ENCODE measurements around the gene TANGO6.
"Not testable (repeated sequence)": the region's sequence is repeated elsewhere in the genome, so short reads cannot be mapped to it uniquely, and the experiment has no call there.

The TANGO6 gene

GRCh38 chr16:69055980-69056379 lies 212.6 kb downstream of the TANGO6 start:
- DNase-seq (ENCODE audit: low read depth): no peak

- DNase-seq (ENCODE audit: low read depth): no peak
Measured at GRCh38 chr16:69056421-69056820, 213.1 kb downstream of the TANGO6 start.

- DNase-seq (ENCODE audit: low read depth): no peak
Measured at GRCh38 chr16:69057400-69058378, 214.4 kb downstream of the TANGO6 start.

DNA sequence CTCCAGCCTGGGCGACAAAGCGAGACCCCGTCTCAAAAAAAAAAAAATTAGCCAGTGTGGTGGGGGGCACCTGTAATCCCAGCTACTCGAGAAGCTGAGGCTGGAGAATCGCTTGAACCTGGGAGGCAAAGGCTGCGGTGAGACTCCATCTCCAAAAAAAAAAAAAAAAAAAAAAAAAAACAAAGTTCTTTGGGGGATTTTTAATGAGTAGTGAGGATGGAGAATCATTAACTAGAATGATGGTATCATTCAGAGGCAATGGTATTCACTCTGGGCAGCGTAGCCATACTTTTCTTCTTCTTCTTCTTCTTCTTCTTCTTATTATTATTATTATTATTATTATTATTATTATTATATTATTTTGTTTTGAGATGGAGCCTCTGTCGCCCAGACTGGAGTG lies 220.2 kb downstream of the TANGO6 start:
- not testable (repeated sequence) for DNase-seq (ENCODE audit: low read depth)

GRCh38 chr16:69064124-69064763 lies 220.9 kb downstream of the TANGO6 start:
- DNase-seq (ENCODE audit: low read depth): no peak

GRCh38 chr16:69064764-69065313 lies 221.5 kb downstream of the TANGO6 start:
- DNase-seq (ENCODE audit: low read depth): no peak

DNA sequence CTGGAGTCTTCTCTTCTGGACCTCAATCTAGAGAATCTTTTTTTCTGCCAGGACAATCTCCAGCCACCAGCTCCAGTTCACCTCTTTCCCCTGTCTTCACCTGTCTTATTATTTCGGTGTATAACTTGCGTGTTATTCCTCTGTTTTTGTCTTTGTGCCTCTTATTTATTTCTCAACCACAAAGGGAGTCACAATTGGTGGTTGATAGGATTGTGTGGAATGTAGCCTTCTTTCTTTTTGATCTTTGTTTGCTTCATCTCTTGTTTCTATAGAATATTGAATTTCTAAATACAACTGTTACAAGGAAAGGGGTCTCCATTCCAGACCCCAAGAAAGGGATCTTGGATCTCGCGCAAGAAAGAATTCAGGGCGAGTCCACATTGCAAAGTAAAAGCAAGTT lies 226.2 kb downstream of the TANGO6 start:
- DNase-seq (ENCODE audit: low read depth): no peak

DNA sequence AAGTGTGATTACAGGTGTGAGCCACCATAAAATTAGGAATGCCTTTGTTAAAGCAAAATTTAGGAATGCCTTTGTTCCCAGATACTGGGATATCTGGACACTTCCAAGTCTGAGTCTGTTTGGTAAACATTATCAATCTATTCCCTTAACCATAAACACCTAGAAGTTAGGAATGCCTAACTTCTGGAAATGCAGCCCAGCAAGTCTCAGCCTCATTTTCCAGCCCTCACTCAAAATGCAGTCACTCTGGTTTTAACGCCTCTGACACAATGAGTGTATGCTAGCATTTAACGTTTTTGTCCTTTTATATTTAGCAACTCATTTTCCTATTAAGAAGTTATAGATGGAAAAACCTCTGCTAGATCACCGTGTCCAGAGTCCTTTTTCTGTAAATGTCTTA lies 227.7 kb downstream of the TANGO6 start:
- no peak for DNase-seq (ENCODE audit: low read depth)

GRCh38 chr16:69072640-69072974 lies 229.3 kb downstream of the TANGO6 start:
- no peak for DNase-seq (ENCODE audit: low read depth)

DNA sequence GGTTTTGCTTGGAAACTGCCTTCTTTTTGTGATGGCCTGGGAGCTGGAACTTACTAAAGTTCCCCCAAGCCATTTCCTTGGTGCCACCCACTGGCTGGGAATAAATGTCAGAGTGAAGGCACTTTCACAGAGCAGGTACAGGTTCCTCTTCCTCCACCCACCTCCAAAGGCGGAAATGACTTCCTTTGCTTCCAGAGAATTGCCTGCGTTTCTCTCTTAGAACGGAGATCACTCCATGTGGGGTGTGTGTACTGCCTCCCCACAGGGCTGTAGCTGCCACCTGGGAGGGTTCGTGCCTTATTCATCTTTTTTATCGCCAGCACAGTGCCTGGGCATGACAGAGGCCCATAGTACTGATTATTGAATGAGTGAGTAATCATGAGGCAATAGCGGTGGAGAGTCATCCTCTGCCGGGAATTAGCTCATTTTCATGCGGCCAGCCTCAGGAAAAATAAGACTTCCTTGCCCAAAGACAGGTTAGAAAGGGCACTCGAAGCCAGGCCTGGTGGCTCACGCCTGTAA lies 229.9 kb downstream of the TANGO6 start:
- no peak for DNase-seq (ENCODE audit: low read depth)

GRCh38 chr16:69077251-69077650 lies 233.9 kb downstream of the TANGO6 start:
- DNase-seq (ENCODE audit: low read depth): no peak

DNA sequence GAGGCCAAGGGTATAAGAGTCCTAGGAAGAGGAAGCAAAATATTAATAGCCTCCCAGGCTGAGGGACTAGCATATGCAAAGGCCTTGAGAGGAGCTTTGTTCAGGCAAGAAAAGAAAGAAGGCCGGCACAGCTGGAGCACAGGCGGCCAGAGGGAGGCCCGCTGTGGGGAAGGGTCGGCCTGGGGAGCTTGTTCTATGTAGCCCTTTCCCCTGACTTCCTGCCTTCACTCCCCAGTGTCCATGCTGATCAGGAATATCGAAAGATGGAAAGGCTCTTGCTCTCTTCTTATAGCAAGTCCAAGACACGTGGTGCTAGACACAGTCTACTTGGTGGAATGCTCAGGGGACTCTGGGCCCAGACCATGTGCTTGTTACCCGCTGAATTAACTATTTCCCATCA lies 234.7 kb downstream of the TANGO6 start:
- no peak for DNase-seq (ENCODE audit: low read depth)

DNA sequence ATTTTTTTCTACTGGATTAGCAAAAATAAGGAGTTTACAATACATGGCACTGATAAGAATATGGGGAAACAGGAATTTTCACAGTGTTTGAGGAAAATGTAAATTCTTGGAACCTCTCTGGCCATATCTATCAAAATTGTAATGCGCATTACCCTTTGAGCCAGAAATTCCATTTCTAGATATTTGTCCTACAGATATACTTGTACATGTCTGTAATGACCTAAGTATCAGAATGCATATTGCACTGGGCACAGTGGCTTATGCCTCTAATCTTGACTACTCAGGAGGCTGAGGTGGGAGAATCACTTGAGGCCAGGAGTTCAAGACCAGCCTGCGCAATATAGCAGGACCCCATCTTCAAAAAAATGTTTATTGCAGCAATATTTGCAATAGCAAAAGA lies 236.4 kb downstream of the TANGO6 start:
- DNase-seq (ENCODE audit: low read depth): no peak

GRCh38 chr16:69083306-69083941 lies 240.1 kb downstream of the TANGO6 start:
- DNase-seq (ENCODE audit: low read depth): no peak

- no peak for DNase-seq (ENCODE audit: low read depth)
Measured at GRCh38 chr16:69084289-69084688, 241.0 kb downstream of the TANGO6 start.

DNA sequence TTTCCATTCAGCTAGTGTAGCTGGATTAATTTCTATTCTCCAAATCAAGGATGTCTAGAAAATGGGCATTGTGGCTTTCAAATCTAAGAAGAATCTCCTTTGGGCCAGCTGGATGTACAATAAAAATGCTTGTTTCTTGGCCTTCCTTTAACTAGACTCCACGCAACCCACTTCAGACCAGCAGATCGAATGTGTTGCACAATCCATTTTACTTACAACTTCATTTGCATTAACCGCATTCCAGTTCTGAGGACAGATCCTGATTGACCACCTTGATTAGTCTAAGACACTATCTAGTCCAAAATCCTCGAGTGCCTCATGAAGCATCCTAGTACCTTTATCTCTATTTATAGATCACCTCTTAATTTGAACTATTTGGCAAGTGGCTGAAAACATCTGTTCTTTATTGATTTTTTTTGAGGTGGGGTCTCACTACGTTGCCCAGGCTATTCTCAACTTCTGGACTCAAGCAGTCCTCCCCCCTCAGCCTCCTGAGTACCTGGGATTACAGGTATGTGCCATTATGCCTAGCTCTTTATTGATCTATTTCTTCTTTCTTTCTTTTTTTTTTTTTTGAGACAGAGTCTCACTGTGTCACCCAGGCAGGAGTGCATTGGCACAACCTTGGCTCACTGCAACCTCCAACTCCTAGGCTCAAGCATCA lies 241.8 kb downstream of the TANGO6 start:
- no peak for DNase-seq (ENCODE audit: low read depth)

DNA sequence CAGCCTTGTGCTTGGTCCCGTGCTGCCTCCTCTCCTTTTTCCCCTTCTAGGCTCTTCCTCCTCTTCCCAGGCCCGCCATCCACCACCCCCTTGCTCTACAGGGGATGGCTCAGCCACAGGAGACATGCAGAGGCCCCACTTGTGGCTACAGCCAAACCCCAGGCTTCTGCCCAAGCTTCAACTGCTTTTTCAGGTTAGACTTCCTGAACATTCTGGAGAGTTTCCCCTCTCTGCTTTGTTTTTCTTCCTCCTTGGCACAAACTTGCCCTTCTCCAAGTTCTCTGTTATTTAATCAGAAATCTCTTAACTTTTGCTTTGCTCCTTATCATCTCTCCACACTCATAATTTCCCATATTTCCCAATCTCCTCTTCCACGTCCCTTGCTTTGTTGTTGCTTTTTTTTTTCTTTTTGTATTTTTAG lies 243.8 kb downstream of the TANGO6 start:
- no peak for DNase-seq (ENCODE audit: low read depth)

DNA sequence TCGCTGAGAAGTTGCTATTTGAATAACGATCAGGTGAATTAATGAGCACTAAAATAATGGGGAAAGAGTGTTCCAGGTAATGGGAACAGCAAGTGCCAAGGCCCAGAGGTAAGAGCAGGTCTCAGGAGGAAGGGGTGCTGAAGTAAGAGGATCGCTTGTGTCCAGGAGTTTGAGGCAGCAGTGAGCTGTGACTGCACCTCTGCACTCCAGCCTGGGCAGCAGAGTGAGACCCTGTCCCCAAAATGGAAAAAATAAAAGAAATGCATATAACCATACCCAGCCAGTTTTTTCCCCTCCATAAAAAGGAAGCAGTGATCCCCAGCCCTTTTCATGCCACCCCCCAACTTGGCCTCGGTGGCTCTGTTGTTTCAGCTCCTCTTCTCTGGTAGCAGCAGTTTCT lies 245.4 kb downstream of the TANGO6 start:
- no peak for DNase-seq (ENCODE audit: low read depth)

DNA sequence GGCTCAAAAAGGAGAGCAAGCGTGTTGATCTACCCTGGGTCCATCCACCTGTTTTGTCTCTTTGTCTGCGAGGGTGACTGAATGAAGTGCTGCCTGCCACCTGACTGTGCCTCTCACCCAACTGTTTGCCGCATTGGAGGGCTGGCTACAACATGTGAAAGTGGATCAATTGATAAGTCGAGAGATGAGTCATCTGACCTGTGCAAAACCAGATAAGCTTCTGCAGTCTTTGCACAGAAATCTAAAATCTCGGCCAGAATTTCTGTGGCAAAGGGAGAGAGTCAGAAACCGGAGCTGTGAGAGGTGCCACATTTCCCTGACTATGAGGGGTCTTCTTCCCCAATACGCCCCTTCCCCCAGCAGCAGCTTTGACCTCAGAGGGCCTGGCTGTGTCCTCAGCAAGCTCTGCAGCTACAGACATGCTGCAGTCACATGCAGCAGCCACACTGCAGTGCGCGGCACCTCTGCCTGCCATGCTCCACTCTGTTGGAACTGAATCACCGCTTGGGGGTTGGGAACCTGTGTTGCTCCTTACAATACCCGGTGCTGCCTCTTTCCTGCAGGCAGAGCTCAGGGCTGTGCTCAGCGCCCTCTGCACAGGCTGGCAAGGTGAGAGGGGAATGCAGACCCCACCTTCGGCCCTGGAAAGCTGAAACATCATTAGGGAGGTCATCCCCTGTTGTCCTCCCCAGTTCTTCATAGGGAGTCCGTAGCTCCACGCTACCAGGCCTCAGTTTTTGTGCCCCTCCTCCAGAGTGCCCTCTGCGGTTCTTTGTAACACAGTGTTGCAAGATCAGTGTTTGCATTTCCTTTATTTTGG lies 246.0 kb downstream of the TANGO6 start:
- no peak for DNase-seq (ENCODE audit: low read depth)

DNA sequence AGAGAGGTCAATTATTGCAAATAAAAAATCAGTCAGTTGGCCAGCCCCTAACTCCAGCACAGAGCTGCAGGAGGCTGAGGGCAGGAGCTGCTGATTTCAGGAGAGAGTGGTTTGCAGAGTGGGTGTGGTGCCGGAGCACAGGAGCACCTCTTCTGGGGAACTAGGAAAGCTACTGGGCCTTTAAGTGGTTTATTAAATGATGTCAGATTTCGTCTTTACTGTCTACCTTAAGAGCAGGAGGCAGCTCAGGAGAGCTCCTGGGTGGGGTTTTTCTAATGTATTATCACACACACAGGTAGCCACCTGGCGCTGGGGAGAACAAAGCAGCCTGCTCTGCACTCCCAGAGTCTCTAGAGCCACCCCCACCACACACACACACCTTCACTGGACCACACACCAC lies 250.6 kb downstream of the TANGO6 start:
- no peak for DNase-seq (ENCODE audit: low read depth)

- DNase-seq (ENCODE audit: low read depth): no peak
Measured at GRCh38 chr16:69094501-69094900, 251.2 kb downstream of the TANGO6 start.

Data from T follicular helper cell (primary cell).